HG02678 (cell line): ENCODE data around the gene ANKZF1.
A peak's percentile ranks its signal among the peaks of the same experiment; 100 is the strongest.

Source experiments
- ATAC-seq: cut with Tn5 transposase; IDR thresholded peaks from one replicate; pipeline ENCODE4 v1.9.1; 2021; ENCODE audit warnings: mild to moderate bottlenecking, moderate library complexity; ENCODE audit not compliant: unreplicated experiment

The ANKZF1 gene

GRCh38 chr2:219225350-219225749 is 4.3 kb upstream of the ANKZF1 start:
- no peak for ATAC-seq

- no peak for ATAC-seq
Measured at GRCh38 chr2:219228041-219228910, 1.3 kb upstream of the ANKZF1 start.

GRCh38 chr2:219228911-219229304 is 698 bp upstream of the ANKZF1 start:
- no peak for ATAC-seq

GRCh38 chr2:219230059-219230540 is 494 bp downstream of the ANKZF1 start:
- no peak for ATAC-seq

- no peak for ATAC-seq
Measured at GRCh38 chr2:219234331-219234730, 4.7 kb downstream of the ANKZF1 start.

- no peak for ATAC-seq
Measured at GRCh38 chr2:219243291-219243761, 13.7 kb downstream of the ANKZF1 start.

- ATAC-seq, result no peak
Measured at GRCh38 chr2:219244789-219245147, 15.2 kb downstream of the ANKZF1 start.

- ATAC-seq, result peak; percentile 67
Measured at GRCh38 chr2:219245148-219245898, 15.7 kb downstream of the ANKZF1 start, which contains the start of the genes GLB1L and STK16. GLB1L (minus strand) TSS chr2:219245444; CDS start chr2:219243573, 1,871 bp downstream. STK16 (plus strand) TSS chr2:219245479; CDS start chr2:219246000, 521 bp downstream.

- no peak for ATAC-seq
Measured at GRCh38 chr2:219245899-219246230, 16.3 kb downstream of the ANKZF1 start.

- no peak for ATAC-seq
Measured at GRCh38 chr2:219246559-219246958, 17.0 kb downstream of the ANKZF1 start.

- ATAC-seq, result no peak
Measured at GRCh38 chr2:219247678-219248642, 18.4 kb downstream of the ANKZF1 start.

- no peak for ATAC-seq
Measured at GRCh38 chr2:219248845-219249202, 19.2 kb downstream of the ANKZF1 start.

GRCh38 chr2:219249203-219249980 is 19.8 kb downstream of the ANKZF1 start:
- peak; percentile 45 for ATAC-seq

- ATAC-seq, result no peak
Measured at GRCh38 chr2:219250049-219250781, 20.6 kb downstream of the ANKZF1 start.

- ATAC-seq, result no peak
Measured at GRCh38 chr2:219251656-219252055, 22.1 kb downstream of the ANKZF1 start.

- no peak for ATAC-seq
Measured at GRCh38 chr2:219252084-219252483, 22.5 kb downstream of the ANKZF1 start.

GRCh38 chr2:219252570-219252899 is 22.9 kb downstream of the ANKZF1 start:
- ATAC-seq, result no peak

GRCh38 chr2:219252900-219253752 is 23.5 kb downstream of the ANKZF1 start, which contains the start of gene TUBA4B:
TUBA4B (plus strand) TSS chr2:219253243; CDS start chr2:219253408, 165 bp downstream.
- peak; percentile 6 for ATAC-seq
